Ascending aorta (tissue), 2 donors: ENCODE results near the gene MRRF. TPM values are rescaled to one million over a fixed set of nuclear protein-coding genes. Genes with fewer than 3 reads are reported as not detected.

ENCODE experiments used
- DNase-seq, 2 donors: peaks; one replicate each; pipeline ENCODE4 v3.0.0-alpha.2; 2019; ENCODE audit warnings: low spot score in 2 of 2
- H3K27ac ChIP-seq, 2 donors: fragments of 200-600 bp; sonication (generic); one replicate each; pipeline ENCODE4 v1.5.1; 2016 to 2017; ENCODE audit warnings: mild to moderate bottlenecking in 1 of 2
- H3K27me3 ChIP-seq: fragments of 200-600 bp; sonication (generic); one replicate; pipeline ENCODE4 v1.5.1; 2017
- H3K36me3 ChIP-seq, 2 donors: fragments of 200-600 bp; sonication (generic); one replicate each; pipeline ENCODE4 v1.5.1; 2016
- H3K4me1 ChIP-seq, 2 donors: fragments of 200-600 bp; sonication (generic); one replicate each; pipeline ENCODE4 v1.5.1; 2016 to 2017; ENCODE audit warnings: mild to moderate bottlenecking in 1 of 2
- H3K4me3 ChIP-seq, 2 donors: fragments of 200-600 bp; sonication (generic); one replicate each; pipeline ENCODE4 v1.5.1; 2016 to 2017; ENCODE audit warnings: mild to moderate bottlenecking in 1 of 2
- H3K9me3 ChIP-seq, 2 donors: fragments of 200-600 bp; sonication (generic); one replicate each; pipeline ENCODE4 v1.5.1; 2016
- CTCF ChIP-seq, 3 experiments: fragments of 200-600 bp in 2 of 3; fragments of 450-650 bp in 1 of 3; sonication (generic) in 2 of 3; IDR thresholded peaks; one replicate each; pipeline ENCODE4 v1.5.1; 2016 to 2019; ENCODE audit warnings: antibody characterized with exemption in 3 of 3, mild to moderate bottlenecking in 1 of 3, moderate library complexity in 1 of 3
- intact Hi-C: fragments of 100-400 bp; cut with DNase I; formaldehyde crosslinking; loops from one replicate; pipeline ENCODE4 v1.15.1; 2023
- total RNA-seq: library from RNA; depleted of rRNA; stranded (reverse); fragments of >200 nt; gene quantifications from one replicate; pipeline ENCODE4 v1.1.0, GENCODE V29; 2016

The MRRF gene
- total RNA-seq, 1 donor from 2014 or later: 16.1 TPM

- H3K36me3 ChIP-seq: peaks cover 72 to 98% of the 10 kb centered on the region in 2 donors
- intact Hi-C loops: no loop called here
These were observed 18.0 kb upstream of the MRRF start for GRCh38 chr9:122246666-122247065.

GRCh38 chr9:122248448-122248865 lies 16.2 kb upstream of the MRRF start:
- no peak overlapping the region for H3K27ac ChIP-seq

More at GRCh38 chr9:122246666-122247065, 18.0 kb upstream of the MRRF start:
- Histone ChIP-seq H3K27me3 (no peaks in the 10 kb centered on the region), H3K9me3 (no peaks in the 10 kb centered on the region), H3K27ac (no peak overlapping the region), H3K4me1 (no peaks in the 10 kb centered on the region), H3K4me3 (no peak overlapping the region)
- TF ChIP-seq CTCF (IDR thresholded peaks at IDR 0.05): no peak
- no peak for DNase-seq

GRCh38 chr9:122251351-122251750 lies 13.3 kb upstream of the MRRF start:
- H3K4me3 ChIP-seq: no peak overlapping the region
- no peak for TF ChIP-seq CTCF (IDR thresholded peaks at IDR 0.05)
- H3K36me3 ChIP-seq: peaks cover 32 to 55% of the 10 kb centered on the region in 2 donors
- intact Hi-C loops: no loop called here
- H3K27ac ChIP-seq: no peak overlapping the region
- H3K9me3 ChIP-seq: no peaks in the 10 kb centered on the region
- no peaks in the 10 kb centered on the region for H3K4me1 ChIP-seq
- H3K27me3 ChIP-seq: no peaks in the 10 kb centered on the region
- no peak for DNase-seq

More at GRCh38 chr9:122248448-122248865, 16.2 kb upstream of the MRRF start:
- intact Hi-C loops: no loop called here
- DNase-seq: no peak
- Histone ChIP-seq H3K9me3 (no peaks in the 10 kb centered on the region), H3K4me1 (no peaks in the 10 kb centered on the region), H3K36me3 (peaks cover 57 to 84% of the 10 kb centered on the region in 2 donors), H3K4me3 (no peak overlapping the region), H3K27me3 (no peaks in the 10 kb centered on the region)
- TF ChIP-seq CTCF (IDR thresholded peaks at IDR 0.05): no peak

DNA sequence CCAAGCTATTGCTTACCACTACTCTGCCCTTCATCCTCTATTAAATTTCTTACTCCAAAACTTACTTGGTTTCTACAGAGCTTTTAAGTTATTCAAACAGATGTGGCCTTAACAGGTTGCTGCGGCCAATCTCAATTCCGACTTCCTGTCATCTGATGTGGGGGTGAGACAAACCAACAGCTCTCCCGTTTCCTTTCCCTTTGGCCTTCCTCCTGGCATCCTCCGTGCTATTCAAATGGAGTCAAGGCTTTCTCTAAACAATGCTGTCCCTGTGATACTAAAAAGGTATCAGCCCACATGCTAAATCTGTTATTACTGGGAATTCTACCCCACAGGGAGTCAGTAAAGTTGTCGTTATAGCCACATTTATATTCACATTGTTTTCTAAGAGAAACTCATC lies 11.9 kb upstream of the MRRF start:
- H3K36me3 ChIP-seq: peaks cover 24 to 50% of the 10 kb centered on the region in 2 donors
- no peaks in the 10 kb centered on the region for H3K4me1 ChIP-seq
- H3K27me3 ChIP-seq: no peaks in the 10 kb centered on the region
- no peak for TF ChIP-seq CTCF (IDR thresholded peaks at IDR 0.05)
- no peak overlapping the region for H3K4me3 ChIP-seq
- no peaks in the 10 kb centered on the region for H3K9me3 ChIP-seq
- intact Hi-C loops: no loop called here
- DNase-seq: no peak
- no peak overlapping the region for H3K27ac ChIP-seq

GRCh38 chr9:122254761-122255160 lies 9.9 kb upstream of the MRRF start:
- TF ChIP-seq CTCF (IDR thresholded peaks at IDR 0.05): no peak
- Histone ChIP-seq H3K4me3 (no peak overlapping the region), H3K9me3 (no peaks in the 10 kb centered on the region), H3K36me3 (peaks cover 20 to 45% of the 10 kb centered on the region in 2 donors), H3K4me1 (no peaks in the 10 kb centered on the region), H3K27me3 (no peaks in the 10 kb centered on the region), H3K27ac (no peak overlapping the region)
- DNase-seq: no peak
- intact Hi-C loops: no loop called here

DNA sequence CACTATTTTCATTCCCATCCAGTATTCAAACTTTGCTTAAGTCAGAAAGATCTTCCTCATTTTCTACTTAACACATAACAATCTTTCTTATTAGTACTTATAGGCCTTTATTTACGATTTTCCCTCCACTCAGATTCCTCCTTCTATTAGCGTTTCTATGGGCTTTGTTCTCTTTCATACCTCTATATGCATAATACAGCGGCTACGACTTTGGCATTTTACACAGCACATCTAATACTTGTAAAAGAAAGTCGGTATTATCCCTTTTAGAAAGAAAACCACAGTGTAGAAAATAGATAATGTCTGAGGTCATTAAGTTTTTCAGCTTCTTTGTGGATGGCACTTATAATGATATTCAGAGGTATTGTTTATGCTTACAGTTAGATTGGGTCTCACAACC lies 8.5 kb upstream of the MRRF start:
- peaks cover 23 to 43% of the 10 kb centered on the region in 2 donors for H3K36me3 ChIP-seq
- intact Hi-C loops: no loop called here
- H3K4me1 ChIP-seq: peaks cover 0 to 1% of the 10 kb centered on the region in 2 donors
- H3K9me3 ChIP-seq: no peaks in the 10 kb centered on the region
- H3K27ac ChIP-seq: no peak overlapping the region
- no peak overlapping the region for H3K4me3 ChIP-seq
- no peaks in the 10 kb centered on the region for H3K27me3 ChIP-seq
- TF ChIP-seq CTCF (IDR thresholded peaks at IDR 0.05): no peak
- DNase-seq: no peak
